ENCODE results near the gene FAM118B.

- TF ChIP-seq HDAC6 (IDR thresholded peaks at IDR 0.05; ENCODE audit: low read depth, low read length): no peak
- TF ChIP-seq POLR2A (IDR thresholded peaks at IDR 0.05; ENCODE audit: control extremely low read depth in 1 of 2, low read depth in 2 of 2, low read length in 2 of 2): no peak
- no peak for TF ChIP-seq SIN3A (conservative IDR thresholded peaks at IDR 0.05 in 1 of 2, IDR thresholded peaks at IDR 0.05 in 1 of 2; ENCODE audit: low read depth in 1 of 2, low read length in 2 of 2)
- TF ChIP-seq YY1 (IDR thresholded peaks at IDR 0.05; ENCODE audit: low read depth, low read length): no peak
- no peak for TF ChIP-seq CHD2 (IDR thresholded peaks at IDR 0.05; ENCODE audit: low read length)
- TF ChIP-seq TBP (IDR thresholded peaks at IDR 0.05; ENCODE audit: low read depth, low read length): no peak
Measured at GRCh38 chr11:126246636-126247035, 35.1 kb downstream of the FAM118B start.
